GM21447 (cell line): ENCODE measurements around the gene CD4.

ENCODE experiments used
- ATAC-seq: cut with Tn5 transposase; IDR thresholded peaks from one replicate; pipeline ENCODE4 v1.9.1; 2021; ENCODE audit not compliant: unreplicated experiment

Gene CD4

DNA sequence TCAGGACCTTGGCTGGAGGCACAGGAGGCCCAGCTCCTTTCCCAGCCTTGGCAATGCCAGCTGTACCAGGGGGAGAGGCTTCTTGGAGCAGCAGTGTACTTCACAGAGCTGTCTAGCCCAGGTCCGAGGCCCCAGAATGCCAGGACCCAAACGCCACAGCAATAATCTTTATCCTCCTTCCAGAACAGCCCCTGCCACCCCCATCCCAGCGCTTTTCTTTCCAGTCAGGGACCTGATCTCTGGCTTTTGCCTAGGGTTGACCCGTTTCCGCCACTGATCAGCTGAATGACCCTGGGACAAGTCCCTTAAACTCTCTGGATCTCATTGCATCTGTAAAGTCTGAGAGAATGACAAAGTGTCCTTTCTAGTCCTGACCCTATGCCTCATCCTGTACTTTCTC, 11.9 kb upstream of the CD4 start:
- ATAC-seq, result no peak

DNA sequence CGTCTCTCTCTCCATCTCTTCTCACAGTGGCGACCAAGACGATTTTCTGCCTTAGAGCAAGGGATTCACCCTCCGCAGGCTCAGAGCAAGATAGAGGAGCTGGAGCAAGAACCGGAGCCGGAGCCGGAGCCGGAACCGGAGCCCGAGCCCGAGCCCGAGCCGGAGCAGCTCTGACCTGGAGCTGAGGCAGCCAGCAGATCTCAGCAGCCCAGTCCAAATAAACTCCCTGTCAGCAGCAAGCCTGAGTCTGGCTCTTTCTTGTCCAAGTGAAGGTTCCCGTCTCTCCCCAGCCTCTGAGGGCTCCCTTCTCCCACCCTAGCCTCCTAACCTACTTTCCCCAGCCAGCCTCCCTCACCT, 11.1 kb upstream of the CD4 start:
- ATAC-seq, result no peak

DNA sequence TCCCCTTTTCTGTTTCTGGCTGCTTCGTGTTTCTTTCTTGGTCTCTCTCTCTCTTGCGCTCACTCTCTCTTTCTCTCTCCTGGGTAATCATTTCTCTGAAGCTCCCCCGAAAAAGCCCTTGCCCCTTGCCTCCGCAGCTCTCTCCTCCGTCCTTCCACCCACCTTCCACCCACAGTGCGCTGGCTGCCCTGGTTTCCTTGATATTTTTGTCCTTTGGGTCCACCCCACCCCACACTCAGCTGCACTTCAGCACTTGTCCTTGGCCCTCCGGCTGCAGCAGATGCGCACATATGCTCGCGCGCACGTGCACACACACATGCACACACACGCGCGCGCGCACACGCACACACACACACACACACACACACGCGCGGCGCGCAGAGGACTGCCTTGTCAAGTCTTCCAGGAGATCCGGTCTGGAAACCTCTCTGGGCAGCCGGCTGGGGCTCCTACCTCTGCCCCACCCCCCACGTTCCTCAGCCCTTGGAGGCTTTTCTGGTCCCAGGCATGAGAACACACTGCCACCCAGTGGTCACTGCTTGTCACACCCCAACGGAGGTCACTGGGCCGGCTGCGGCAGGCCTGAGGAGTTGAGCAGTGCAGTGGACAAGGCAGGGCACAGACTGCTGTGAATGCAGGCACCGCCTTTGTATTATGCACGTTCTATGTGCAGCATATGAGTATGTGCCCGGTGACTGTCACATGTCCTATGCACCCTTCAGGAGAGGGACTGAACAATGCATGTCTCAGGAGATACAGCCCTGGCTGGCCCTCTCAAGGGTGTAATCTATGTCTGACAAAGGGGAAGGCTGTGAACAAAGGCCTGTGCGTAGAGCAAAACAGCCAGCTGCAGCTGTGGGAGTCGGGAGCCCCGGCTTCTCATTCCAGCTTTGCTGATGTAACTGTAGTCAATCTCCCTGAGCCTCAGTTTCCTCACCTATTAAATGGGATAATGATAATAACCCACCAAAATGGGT, 10.5 kb upstream of the CD4 start:
- peak; percentile 78 for ATAC-seq

DNA sequence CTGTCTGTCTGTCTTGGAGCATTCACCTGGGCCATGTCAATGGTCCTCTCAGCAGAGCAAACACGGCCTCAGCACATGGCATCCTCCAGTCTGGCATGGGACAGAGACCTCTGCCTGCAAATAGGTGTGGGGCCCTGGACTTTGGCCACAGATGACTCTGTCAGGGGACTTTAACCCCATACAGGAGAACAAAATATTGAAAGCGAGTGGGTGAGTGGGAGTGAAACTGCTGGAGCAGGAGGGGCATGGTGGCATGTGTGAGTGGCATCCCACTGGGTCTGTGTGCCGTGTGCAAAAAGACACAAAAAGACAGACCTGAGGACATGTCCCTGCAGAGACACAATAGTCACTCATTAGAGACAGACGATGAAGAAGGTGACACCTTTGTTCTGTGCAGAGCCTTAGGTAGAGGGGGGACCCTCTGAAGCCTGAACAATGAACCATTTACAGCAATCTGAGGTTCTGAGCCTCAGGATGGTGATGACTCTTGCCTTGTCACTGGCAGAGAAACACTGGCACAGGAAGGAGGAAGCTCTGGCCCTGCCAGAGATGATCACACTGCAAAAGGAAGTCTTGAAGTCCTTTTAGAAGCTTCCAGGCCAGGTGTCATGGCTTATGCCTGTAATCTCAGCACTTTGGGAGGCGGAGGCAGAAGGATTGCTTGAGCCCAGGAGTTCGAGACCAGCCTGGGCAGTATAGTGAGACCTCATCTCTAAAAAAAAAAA, 9.5 kb upstream of the CD4 start:
- ATAC-seq, result no peak

DNA sequence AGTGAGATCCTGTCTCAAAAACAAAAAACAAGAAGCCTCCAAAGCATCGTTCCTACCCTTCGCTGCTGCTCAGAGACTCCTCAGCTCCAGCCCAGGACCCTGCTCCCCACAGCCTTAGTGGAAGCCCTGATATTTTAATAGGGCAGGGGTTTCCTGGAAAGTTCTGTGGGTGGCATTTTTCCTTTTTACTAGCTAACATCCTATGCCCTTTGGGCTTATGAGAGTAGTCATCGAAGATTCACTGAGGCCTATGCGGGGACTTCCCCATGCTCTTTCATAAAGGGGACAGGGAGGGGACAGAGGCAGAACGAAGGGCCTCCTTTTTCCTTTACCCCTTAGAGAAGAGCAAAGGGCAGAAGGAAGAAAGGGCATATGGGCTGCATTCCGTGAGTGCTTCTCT, 8.8 kb upstream of the CD4 start:
- ATAC-seq, result no peak

DNA sequence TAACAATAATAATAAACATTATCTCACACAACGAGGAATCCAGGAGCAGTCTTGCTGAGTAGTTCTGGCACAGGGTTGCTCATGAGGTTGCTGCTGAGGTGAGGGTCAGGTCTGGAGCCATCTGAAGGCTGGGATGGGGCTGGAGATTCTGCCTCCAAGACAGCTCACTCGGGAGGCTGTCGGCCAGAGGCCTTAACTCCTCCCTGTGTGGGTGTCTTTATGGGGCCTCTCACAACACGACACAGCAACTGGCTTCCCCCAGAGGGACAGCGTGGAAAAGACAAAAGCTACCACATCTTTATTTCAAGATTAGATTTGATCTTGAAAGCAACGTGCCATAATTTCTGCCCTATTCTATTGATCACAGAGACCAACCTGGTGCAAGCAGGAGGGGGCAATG, 7.2 kb upstream of the CD4 start:
- no peak for ATAC-seq

DNA sequence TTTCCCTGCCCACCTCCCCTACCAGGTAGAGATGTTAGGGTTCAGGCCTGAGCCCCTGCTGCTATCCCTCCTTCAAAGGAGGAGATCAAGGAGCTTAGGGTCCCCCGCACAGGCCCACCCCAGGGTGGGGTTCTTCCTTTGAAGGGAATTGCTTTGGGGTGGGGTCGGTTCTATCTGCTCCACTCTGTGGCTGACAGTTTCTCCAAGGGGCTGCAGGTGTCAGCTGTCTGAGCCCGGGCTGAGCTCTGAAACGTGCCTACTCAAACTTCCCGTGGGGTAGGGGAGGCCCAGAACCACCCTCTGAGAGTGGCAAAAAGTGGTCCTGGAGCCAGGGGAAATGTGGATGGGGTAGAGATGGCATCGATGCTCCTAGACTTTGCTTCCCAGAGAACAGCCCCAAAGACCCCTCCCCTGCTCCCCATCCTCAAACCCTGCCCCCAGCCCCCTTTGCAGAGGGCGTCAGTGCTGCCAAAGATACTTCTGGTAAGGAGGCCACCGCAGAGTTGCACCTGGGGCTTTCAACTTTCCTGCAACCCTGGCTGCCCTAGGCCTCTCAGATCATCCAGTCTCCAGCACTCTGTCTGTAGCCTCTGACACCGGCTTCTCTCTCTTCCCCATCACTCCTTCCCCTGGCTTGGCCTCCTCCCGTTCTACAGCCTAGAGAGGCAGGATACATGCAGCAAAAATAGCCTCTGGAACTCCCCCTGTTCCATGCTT, 6.3 kb upstream of the CD4 start:
- ATAC-seq, result no peak

DNA sequence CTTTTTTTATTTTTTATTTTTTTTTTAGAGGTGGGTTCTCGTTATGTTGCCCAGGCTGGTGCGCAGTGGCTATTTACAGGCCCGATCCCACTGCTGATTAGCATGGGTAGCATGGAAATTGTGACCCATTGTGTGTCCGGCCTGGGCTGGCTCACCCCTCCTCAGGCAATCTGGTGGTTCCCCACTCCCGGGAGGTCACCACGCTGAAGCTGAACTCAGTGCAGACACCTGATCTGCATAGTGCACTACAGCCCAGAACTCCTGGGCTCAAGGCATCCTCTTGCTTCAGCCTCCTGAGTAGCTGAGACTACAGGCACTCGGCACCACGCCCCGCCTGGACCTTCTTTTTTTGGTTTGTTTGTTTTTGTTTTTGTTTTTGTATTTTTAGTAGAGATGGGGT, 5.5 kb upstream of the CD4 start:
- ATAC-seq, result no peak

DNA sequence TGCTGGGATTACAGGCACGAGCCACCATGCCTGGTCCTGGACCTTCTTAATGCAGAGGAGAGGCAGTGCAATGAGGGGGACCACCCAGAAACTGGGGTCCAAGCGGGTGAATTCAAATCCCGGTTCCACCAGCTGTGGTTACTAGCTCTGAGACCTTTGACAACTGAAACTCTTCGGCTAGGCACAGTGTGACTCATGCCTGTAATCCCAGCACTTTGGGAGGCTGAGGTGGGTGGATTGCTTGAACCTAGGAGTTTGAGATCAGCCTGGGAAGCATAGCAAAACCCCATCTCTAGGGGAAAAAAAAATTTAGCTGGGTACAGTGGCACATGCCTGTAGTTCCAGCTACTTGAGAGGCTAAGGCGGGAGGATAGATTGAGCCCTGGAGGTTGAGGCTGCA, 5.0 kb upstream of the CD4 start:
- no peak for ATAC-seq

DNA sequence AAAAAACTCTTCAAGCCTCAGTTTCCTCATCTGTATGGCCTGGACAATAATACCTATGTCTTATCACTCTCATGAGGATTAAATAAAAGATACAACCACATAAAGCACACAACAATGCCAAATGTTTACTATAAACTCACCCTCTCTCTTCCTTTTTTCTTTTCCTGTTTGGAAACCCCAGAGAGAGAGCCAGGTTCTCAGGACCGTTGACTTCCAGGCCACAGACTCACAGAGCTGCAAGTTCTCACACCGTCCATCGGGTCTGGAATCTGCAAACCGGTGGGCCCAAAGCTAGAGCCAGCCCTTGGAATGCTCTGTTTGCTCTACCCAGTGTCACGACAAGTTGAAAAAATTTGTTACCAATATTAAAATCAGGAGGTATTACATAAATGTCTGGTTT, 4.6 kb upstream of the CD4 start:
- ATAC-seq, result no peak

DNA sequence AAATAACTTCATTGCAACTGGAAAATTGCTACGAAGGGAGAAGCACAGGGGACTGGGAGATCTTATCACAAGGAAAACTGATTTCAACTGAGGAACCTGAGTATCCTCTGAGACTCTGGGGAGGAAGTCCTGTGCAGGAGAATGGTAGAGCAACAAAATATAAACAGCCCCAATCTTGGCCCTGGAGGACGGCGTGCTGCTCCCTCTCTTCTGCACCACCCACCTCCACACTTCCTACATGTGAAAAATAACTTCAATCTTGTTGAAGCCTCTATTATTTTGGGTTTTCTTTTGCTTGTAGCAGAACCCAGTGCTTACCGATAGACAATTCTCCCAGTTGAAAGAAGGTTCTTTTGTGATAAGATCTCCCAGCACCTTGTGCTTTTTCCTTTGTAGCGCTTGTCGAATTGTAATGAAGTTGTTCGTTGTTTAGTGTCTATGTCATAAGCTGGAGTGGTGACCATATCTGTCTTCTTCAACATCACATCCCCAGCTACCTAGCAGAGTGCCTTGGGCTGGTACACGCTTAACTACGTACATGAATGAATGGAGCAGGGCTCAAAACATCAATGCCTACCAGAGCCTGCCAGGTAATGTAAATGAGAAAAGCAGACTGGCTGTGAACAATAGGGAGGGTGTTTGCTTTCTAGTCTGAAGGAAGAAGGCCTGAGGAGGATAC, 2.8 kb upstream of the CD4 start:
- ATAC-seq, result no peak

DNA sequence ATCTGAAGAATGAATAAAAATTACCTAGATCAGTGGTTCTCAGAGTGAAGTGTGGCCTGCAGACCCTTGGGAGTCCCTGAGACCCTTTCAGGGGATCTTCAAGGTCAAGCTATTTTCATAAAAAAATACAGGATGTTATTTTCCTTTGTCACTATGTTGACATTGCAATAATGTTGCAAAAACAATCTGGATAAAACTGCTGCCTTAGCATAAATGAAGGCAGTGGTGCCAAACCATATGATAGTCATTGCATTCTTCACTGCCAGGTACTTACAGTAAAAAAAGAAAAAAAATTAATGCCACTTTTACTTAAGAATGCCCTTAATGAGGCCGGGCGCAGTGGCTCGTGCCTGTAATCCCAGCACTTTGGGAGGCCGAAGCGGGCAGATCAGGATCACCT, 2.0 kb upstream of the CD4 start:
- no peak for ATAC-seq

DNA sequence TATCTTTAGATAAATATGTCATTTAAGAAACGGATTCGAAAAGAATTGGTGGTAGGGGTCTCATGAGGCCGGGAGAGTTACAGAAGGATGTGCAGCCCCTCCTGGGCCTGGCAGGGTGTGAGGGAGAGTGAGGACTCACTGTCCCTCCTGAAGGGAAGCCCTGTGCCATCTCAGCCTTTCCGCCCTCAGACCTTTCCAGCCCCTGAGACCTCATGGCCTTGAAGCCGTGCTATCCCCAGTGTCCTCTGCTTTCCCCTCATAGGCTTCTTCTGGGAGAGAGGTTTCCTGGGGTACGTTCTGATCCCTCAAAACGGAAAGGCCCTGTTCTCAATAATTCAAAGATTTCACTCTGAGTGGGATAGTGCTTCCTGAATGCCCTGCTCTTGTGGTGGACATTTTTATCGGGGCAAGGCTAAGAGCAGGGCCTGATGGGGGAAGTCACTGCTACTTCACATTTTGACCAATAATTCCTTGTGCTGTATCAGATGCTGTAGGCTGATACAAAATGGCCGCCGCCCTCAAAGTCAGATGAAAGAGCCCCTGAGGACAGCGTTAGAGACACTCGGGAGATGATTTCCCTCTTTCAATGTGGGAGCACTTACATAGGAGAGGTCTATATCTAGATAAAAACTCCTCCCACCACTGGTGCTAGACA, 1.3 kb downstream of the CD4 start:
- ATAC-seq, result no peak

DNA sequence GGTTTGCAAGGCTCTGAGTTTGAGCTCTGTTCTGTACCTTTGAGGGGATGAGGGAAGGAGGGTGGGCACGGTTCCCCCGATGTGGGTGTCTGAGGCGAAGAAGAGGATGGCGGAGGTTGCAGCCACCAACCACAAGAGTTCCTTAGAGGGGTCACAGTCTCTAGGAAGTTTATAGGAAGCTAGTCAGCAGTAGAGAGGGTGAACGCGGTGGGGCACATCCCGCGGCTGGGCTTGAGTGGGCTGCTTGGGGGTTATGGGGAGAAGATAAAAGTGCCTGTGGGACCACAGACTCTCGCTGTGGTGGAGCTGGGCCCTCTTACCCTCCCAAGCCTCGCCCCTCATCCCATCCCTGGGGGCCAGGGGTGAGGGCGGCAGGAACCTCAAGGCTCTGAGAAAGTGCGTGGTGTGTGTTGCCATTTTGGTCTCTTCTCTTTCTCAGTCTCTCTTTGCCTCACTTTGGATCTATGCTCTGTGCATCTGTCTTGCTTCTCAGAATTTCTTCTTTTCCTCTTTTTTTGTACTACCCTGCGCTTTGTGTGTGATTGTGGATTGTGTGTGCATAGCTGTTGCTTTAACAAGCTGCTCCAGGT, 2.7 kb downstream of the CD4 start:
- ATAC-seq, result no peak

DNA sequence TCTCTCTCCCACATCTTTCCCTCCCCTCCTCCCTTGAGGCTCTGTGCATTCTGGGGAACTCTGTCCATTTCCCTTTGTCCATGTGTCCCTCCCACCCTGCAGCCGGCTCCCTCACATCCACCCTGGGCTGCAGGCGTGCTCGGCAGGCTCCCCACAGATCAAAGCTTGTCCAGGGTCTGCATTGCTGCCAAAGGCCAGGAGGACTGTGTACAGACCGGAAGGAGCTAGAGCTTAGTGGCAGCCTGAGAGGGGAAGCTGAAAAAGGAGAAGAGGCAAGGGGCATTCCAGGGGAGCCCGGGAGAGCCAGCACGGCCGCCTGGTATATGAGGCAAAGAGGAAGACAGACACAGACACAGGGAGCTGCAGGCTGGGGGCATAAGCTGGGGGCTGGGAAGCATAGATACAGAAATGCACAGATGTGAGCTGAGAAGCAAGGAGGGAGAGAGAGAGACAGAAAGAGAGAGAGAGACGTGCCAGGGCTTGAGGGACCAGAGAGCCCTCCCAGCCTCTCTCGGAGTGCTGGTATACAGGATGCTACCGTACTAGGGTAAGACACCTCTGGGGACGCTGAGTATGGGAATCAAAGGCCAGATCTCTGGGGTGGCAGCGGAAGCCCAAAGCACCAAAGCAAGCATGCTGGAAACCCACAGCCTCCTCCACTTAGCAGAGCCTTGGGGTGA, 3.3 kb downstream of the CD4 start:
- peak; percentile 57 for ATAC-seq

DNA sequence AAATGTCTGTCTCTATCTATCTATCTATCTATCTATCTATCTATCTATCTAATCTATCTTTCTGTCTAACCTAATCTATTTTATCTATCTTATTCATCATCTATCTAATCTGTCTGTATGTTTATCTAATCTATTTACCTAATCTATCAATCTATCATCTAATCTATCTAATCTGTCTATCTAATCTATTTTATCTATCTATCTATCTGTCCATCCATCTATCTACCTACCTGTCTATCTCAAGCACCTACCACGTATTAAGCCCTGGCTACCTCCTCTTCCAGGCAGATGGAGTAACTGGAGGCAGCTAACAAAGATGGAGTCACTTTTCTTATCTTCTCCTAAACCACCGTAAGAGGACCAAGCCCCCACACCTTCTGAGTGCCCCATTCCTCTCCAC, 5.8 kb downstream of the CD4 start:
- ATAC-seq, result no peak

DNA sequence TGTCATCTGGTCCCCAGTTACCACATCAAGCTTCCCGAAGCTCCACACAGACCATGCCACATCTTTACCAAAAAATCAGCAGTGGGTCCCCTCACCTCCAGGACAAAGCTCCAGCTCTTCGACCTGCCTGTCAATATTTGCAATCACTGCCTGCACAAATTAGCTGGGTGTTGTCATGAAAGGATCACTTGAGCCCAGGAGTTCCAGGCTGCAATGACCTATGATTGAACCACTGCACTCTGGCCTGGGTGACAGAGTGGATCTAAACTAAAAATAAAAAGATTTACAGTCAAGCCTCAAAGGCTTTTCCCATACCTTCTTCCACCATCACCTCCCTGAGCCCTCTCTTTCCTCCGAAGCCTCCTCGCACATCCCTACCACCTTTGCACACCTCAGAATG, 7.2 kb downstream of the CD4 start:
- ATAC-seq, result no peak

DNA sequence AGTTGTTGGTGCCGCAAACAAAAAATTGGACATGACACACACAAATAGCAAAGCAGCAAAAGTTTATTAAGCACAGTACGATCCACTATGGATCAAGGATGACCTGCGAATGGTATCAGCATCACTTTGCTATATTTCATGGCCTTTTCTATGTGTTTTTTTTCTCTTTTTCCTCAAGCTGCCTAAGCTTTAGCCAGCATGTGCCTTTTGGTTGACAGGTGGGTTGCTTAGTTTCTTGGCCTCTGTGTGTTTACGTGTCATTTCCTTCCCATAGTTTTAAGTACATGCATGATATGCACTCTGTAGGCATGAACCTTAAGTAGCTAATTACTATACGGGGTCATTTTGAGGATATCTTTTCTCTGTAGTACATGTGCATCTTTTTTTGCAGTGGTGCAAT, 9.8 kb downstream of the CD4 start:
- ATAC-seq, result no peak

DNA sequence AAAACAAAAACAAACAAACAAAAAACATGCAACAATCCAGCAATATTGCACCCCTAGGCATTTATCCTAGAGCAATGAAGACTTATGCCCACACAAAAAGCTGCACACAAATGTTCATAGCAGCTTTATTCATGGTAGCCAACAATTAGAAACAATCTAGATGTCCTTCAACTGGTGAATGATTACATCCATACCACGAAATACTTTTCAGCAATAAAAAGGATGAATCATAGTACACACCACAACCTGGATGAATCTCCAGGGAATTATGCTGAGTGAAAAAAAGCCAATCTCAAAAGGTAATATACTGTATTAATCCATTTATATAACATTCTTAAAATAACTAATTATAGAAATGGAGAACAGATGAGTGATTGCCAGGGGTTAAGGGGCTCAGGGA, 17.8 kb downstream of the CD4 start:
- no peak for ATAC-seq

DNA sequence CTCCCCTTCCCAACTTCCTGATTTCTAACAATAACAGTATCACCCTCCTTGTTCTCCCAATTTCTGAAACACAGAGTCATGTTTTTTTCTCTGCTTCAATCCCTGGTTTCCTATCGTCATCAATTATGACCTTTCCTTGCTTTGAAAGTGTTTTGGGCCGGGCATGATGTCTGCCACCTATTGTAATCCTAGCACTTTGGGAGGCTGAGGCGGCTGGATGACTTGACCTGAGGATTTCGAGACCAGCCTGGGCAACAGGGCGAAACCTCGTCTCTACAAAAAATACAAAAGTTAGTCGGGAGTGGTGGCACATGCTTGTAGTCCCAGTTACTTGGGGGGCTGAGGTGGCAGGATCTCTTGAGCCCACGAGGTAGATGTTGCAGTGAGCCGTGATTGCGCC, 19.7 kb downstream of the CD4 start:
- no peak for ATAC-seq
